HG03159 (cell line): ENCODE data around the gene RALGAPA2.

Experiments
- ATAC-seq: cut with Tn5 transposase; IDR thresholded peaks from one replicate; pipeline ENCODE4 v1.9.1; 2021; ENCODE audit warnings: mild to moderate bottlenecking, moderate library complexity; ENCODE audit not compliant: unreplicated experiment

The RALGAPA2 gene

DNA sequence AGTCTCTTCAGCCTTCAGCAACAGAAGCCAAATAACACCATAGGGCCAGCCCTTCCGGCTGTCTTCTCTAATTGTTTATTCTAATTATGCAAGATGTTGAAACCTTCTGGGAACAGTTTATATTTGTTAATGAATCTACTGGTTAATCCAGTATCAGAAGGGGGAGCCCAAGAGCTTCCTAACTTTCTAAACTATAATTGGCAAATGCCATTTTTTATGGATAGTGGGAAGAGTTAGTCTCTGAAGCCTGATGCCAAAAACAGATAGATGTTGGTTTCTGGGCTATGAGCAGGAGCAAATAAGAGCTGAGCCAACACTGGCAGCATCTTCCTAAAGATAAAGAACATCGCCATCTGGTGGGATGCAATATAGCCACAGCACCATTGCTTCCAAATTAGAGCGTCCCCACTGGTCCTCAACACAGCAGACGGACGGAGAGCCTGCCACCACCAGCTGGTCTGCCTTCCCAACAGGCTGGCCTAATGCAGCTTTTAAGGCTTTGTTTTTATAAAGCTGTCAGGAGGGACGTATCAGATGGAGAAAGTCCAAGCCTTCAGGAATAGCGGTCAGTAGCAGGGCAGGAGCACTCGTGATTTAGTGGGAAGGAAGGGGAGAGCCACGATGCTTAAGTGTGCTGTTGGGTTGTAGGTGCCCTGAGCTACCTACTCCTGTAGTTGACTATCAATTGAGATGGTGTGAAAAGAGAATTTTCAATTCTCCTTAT is 118.8 kb downstream of the RALGAPA2 start:
- no peak for ATAC-seq

DNA sequence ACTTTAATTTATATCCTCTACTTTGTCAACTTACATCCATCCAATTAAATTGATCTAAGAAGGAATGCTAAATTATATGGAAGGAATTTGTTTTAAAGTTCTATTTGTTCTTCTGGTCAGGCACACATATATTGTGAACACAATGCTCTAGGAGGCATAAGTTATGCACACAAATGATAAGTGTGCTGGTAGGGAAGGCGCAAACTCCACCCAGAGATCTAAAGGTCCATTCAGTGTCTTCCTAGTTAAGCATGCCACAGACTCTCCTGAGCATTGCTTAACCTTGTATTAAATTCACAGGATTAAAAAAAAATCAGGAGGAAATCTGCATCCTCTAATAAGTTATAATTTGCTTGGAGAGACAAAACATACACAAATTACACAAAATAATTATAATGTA is 127.3 kb downstream of the RALGAPA2 start:
- no peak for ATAC-seq

DNA sequence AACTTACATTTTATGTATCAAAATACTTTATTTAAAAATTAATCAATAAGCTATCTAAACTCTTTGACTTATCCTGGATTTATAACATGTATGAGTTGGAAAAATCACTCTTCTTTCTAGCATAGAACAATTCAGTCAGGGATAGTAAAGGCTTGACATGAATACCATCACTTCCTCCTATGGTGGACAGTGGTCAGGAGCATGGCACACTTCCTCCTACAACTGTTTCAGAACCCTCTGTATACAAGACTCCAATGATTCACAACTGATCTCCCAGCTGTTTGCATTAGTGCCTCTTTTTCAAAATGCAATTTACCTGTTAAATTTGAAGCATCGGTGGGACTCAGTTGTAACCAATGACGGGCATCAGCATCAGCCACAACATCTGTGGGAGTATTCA is 129.7 kb downstream of the RALGAPA2 start:
- ATAC-seq, result no peak

DNA sequence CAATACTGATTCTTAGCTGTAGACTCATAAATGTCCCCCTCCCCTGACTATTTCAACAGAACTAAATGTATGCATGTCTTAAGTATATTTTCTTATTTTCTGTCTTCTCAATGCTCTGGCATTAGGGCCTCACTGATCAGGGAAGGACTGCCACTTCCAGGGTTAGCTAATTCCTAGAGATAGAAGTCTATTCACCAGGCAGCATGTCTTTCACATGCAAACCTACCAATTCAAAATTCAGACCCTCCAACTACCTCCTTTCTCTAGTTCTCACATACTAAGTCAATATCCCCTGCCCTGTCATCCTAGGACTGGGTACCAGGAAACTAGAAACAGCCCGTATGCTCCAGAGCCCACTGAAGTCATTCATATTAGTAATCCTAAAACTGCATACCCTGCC is 132.3 kb downstream of the RALGAPA2 start:
- ATAC-seq, result no peak

DNA sequence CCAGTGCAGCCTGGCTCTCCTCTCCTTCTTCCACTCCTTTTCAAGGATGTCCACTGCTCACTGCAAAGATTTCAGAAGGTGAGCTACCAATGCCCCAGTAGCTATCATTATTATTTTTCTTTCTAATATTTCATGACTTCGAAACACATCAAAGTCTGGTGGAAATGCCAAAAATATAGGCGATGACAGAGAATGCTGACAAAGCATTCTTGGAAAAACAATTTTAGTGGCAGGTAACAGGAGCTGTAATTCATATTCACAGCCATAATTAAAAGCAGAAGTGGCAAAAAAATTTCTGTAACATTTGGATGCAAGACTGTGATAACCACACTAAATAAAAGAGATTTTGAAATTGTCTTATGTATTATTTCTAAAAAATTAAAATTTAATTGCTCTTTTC is 133.6 kb downstream of the RALGAPA2 start:
- ATAC-seq, result no peak

DNA sequence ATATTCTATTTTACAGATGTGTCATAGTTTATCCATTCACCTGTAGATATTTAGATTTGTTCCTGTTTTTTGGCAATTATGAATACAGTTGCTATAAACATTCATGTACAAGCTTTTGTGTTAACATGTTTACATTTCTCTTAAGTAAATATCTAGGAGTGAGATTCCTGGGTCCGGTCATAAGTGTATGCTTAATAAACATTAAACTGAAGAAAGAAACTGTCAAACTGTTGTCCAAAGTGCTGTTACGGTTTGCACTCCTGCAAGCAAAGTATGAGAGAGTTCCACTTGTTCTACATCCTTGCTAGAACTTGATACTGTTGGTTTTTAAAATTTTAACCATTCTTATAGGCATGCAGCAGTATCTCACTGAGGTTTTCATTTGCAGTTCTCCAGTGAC is 138.6 kb downstream of the RALGAPA2 start:
- ATAC-seq, result no peak

DNA sequence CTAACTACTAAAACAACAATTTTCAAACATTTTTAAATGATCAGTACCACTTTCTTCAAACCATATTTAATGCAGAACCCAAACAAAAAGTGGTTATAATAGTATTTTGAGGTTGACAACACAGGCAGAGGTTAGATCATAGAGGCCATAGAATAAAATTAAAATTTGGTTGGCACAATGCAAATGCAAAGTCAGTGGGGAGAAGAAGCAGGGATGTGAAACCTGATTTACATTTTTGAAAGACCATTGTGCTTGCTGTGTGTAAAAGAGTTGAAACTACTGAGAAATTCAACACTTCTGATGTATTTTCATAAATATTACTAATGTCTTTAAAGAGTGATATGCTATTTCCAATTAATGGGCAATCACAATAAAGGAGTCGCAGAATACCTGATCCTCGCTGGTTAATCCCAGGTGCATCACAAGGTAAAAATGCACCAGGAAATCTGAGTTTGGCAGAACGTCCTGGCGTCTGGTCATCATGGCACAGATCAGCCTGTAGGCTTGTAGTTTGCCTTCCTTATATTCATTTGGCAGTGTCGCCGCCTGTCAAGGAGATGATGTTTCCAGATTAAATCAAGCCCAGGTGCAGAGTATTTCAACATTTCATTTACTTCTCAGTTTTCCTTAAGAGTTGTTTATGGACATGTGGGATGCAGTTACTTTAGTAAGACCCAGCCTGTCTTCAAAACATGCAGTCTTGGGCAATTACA is 141.2 kb downstream of the RALGAPA2 start:
- no peak for ATAC-seq

DNA sequence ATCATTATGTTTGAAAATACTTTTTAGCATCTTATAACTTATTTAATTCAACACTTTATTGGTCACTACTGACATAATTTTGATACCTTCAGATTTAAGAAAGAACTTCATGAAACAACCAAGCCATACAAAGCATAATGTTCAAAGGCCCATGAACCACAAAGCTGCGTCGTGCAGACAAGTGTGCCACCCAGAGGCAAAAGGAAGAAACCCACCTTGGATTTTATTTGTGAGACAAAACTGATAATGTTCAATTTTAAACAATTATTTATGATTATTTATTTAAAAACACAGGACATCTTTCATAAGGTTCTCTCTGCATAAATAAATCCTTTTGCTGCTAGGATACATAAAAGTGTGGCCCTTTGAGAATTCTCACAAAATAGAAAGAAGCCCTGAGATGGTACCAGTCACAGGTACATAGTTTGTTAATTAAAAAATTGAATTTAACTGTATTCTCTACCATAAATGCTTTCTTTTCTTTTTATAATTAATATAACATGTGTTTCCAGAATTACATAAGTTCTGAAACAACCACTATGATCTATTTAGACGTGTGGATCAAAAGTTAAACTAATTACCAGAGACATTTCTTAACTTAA is 143.7 kb downstream of the RALGAPA2 start:
- ATAC-seq, result no peak

DNA sequence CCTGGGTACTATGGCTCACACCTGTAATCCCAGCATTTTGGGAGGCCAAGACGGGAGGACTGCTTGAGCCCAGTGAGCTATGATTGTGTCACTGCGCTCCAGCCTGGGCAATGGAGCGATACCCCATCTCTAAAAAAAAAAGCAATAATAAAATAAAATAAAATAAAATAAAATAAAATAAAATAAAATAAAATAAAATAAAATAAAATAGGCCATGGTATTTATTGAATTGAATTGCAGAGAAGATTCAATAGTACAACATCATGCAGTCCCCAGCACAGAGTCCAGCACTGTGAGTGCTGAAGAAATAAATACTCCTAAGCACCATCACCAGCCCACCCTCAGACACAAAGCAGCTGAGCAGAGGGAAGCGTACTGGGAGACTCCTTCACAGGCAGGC is 144.7 kb downstream of the RALGAPA2 start:
- ATAC-seq, result no peak

DNA sequence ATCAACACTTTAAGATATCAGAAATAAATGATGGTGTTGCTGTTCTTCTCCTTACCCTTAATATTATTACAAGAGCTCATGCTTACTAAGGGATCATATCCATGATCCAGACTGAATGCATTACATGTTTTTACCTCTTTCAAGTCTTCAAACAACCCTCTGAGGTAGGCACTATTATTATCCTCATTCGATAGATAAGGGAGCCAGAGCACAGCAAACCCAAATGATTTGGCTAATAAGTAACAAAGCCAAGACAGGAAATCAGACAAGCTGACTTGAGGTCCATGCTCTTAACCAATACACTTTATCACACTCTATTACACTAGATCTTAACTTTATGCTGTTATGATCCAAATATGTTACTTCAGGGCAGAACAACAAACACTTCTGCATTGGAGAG is 145.9 kb downstream of the RALGAPA2 start:
- ATAC-seq, result no peak

DNA sequence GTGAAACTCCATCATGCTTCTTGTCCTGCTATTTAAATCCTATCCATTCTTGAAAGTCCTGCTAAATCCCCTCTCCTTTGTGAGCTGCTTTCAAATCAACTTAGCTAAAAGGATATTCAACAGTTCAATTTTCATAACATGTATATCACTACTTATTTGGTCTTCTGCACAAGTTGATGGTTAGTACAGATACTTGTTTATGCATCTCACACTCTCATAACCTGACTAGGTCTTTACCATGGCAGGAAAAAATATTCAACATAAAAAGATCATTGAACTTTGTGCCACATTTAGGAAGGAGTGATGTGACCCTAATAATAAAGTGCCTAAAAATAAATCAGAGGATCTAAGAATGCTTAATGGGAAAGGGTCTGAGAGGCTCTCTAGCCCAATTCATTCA is 148.2 kb downstream of the RALGAPA2 start:
- no peak for ATAC-seq

DNA sequence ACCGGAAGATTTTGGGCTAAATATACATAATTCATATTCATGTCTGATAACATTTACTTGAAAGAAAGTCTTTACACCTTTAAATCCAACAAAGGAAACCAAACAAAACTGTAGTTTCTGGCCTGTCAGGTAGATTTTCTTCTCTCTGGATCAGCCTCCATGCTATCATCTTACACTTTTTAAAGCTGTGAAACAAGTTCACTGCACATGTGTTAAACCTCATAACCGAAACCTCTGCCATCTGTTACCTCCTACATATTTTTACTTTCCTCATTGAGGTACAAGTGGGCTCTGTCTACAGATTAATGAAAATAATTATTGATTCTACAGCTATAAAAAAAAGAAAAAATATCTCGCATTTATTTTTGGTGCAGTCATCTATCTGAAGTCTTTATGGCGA is 149.9 kb downstream of the RALGAPA2 start:
- ATAC-seq, result no peak

DNA sequence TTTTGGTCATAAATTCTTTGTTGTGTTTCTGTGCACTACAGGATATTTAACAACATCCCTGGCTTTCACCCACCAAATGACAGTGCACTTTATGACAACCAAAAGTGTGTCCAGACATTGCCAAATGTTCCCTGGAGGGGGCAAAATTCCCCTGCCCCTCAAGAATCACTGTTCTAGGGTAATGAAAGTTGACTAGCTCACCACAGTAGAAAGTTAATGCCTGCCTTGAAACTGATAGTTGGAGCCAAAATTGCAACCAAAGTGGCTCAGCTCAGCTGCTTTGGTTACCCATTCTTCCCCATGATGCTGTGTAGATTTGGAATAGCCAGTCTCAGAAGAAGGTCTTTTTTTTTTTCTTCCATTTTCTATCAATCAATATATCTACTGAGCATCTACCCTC is 150.6 kb downstream of the RALGAPA2 start:
- no peak for ATAC-seq

DNA sequence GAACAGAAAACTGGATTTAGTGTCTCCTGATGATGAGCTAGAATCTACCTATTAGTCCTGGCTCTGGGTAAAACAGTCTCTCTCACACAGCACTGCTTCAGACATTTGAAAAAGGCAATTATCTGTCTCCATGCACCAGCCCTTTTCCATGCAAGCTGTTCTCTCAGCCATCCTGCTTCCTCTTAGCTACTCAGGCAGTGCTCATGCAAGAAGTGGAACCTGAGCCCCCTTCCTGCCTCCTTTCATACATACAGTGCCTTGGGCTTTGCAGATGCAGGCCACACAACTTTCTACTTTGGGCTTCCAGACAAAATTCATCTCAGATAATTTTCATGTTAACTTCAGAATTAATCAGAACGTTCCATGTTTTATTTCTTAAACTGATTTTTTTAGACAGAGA is 151.3 kb downstream of the RALGAPA2 start:
- ATAC-seq, result no peak

DNA sequence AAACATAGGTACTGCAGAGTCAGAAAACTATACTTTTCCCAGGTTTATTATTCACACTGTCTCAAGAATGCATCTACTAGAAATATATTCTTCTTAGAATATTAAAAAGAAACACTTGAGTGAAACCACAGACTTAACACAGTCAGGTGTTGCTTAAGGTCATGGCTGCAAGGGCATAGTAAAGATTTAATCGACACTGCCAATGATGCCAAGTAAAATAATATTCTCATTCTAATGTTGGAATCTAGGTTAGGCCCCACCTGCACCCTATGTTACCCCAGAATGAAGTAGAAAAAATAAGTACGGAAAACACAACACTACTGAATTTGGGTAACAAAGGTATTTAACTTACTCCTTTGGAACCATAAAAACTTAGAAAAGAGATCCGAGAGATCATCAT is 155.0 kb downstream of the RALGAPA2 start:
- no peak for ATAC-seq

DNA sequence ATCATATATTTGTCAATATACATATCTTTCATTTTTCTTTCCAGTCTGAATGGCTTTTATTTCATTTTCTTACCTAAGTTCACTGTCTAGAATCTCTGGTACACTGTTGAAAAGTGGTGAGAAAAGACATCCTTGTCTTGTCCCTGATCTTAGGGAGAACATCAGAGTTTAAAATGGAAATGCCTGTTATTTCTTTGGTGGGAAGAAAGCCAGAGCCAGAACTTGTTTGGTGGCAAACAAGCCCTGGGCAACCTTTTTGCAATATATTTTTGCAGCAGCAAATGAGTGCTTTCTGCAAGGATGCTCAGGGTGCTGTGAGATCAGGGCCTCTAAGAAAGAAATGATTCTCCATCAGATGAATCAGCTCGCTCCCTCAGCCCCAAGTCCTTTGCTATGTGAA is 156.6 kb downstream of the RALGAPA2 start:
- ATAC-seq, result no peak

DNA sequence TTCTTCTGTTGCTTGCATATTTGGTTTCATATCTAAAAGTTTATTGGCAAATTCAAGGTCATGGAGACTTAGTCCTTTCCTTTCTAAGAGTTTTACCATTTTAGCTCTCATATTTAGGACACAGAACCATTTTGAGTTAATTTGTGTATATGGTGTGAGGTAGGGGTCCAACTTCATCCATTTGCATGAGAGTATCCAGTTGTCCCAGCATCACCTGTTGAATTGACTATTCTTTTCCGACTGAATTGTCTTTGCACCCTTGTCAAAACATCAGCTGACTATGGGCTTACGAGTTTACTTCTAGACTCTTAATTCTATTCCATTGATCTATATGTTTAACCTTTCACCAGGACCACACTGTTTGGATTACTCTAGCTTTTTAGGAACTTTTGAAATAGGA is 157.5 kb downstream of the RALGAPA2 start:
- ATAC-seq, result no peak

DNA sequence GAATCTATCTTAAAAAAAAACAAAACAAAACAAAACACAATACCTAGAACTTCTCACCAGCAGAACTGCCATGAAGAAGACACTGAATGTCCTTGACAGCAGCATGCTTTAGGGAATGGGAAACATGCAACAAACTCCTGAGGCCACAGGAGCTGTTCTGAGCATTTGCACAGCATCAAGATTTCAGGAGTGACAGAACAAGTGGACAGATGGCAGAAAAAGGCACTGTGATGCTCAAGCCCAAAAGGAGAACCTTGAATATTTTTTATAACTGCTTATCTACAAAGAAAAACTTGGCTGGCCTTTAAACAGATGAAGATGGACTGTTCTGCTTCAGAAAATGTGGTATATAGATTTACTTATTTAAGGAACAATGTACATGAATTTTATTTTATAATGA is 158.9 kb downstream of the RALGAPA2 start:
- ATAC-seq, result no peak

DNA sequence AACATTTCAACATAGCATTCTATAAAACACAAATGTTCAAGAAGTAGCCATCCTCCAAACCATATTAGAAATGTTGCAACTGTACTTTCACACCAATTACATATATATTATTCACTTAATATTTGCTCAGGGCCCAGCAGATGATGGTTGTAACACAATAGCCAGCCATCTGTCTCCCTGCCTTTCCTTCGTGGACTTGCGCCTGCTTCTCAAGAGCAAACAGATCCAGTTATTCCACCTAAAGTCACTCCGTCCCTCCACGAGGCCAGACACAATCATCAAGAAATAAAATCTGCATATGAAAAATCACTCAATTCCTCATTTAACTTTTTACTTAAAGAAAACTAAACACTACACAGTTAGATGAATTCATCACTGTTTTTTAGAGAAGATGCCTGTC is 160.4 kb downstream of the RALGAPA2 start:
- no peak for ATAC-seq

DNA sequence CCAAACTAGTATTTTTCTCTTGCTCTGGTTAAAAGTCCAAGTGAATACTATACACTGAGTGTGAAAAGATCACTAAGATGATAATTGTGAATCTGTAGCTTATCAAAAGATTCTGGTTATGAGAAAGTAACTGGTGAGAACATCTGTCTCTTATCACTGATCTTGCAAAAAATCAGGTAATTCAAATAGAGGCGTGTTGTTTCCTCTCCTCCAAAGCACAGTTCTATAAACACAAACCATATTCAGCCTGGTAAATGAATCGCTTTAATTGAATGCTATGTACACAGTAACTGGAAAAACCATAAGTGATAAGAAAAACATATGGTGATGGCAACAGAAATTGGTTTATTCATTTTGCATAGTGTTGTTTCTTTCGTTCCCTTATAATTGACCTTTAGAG is 161.0 kb downstream of the RALGAPA2 start:
- no peak for ATAC-seq

DNA sequence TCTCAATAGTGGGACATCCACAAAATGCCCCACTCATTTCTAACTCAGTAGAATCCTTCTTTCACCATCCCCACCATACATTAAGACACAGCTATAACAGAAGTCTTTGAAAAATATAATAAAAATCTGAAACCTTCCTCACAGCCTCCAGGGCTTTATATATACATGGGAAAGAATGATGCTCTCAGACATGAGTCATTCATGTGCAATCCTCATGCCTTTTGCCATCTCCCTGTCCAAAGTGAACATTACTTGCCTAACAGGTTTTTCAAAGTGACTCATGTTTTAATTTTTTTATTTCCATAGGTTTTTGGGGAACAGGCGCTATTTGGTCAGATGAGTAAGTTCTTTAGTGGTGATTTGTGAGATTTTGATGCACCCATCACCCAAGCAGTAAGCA is 162.7 kb downstream of the RALGAPA2 start:
- no peak for ATAC-seq

DNA sequence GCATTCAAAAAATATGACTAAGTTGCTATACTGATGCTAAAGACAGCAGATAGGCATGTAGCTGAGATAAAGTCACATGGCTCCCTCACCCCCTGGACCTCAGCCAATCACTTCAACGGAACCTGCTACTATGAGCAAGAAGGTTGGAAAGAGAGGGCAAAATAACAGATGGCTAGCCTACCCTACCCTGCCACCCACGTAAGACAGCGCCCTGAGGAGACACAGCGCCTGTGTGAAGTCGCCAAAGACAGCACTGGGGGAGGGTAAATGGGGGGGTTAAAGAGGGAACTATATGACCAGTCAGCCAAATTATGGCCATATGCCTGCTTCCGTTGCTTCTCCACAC is 163.2 kb downstream of the RALGAPA2 start:
- no peak for ATAC-seq
